Adrenal gland (tissue), 5 donors: ENCODE results near the gene F11.

Experiments
- CTCF ChIP-seq, 6 experiments: fragments of 450-650 bp in 4 of 6; fragments of 200-600 bp in 2 of 6; sonication (generic) in 1 of 6; IDR thresholded peaks; 1 replicate in 5 of 6; 2 replicates in 1 of 6; pipeline versions ENCODE4 v1.5.1 to v1.8.0; 2016 to 2021; ENCODE audit warnings: antibody characterized with exemption in 6 of 6, mild to moderate bottlenecking in 2 of 6, moderate library complexity in 1 of 6
- POLR2A ChIP-seq, 2 donors: fragments of 450-650 bp; IDR thresholded peaks; one replicate each; pipeline ENCODE4 v1.6.1; 2017; ENCODE audit warnings: antibody characterized with exemption in 2 of 2, mild to moderate bottlenecking in 2 of 2, moderate library complexity in 1 of 2
- donor health status: DM: no; HTN: no; CAD: no.

- TF ChIP-seq CTCF (IDR thresholded peaks at IDR 0.05) (no peak), POLR2A (IDR thresholded peaks at IDR 0.05) (no peak)
Observed at GRCh38 chr4:186291256-186291890, 25.4 kb downstream of the F11 start.
